SW480 (cell line): ENCODE data around the gene PDE4D.

Source experiments
- DNase-seq: peaks from one replicate; pipeline ENCODE4 v3.0.0-alpha.2; 2016; ENCODE audit warnings: low spot score

PDE4D gene

GRCh38 chr5:59358005-59358861, 535.3 kb downstream of the PDE4D start:
- DNase-seq, result no peak

- no peak for DNase-seq
Observed at GRCh38 chr5:59357381-59357977, 536.0 kb downstream of the PDE4D start.

GRCh38 chr5:59356813-59357380, 536.6 kb downstream of the PDE4D start:
- DNase-seq, result no peak

- no peak for DNase-seq
Observed at GRCh38 chr5:59354811-59355210, 538.7 kb downstream of the PDE4D start.

- DNase-seq, result peak; percentile 6
Observed at GRCh38 chr5:59354274-59354673, 539.3 kb downstream of the PDE4D start.

- no peak for DNase-seq
Observed at GRCh38 chr5:59351076-59351794, 542.3 kb downstream of the PDE4D start.

GRCh38 chr5:59348189-59348588, 545.3 kb downstream of the PDE4D start:
- peak; percentile 37 for DNase-seq

- DNase-seq, result no peak
Observed at GRCh38 chr5:59346982-59347381, 546.5 kb downstream of the PDE4D start.

- no peak for DNase-seq
Observed at GRCh38 chr5:59346514-59346913, 547.0 kb downstream of the PDE4D start.

- peak; percentile 79 for DNase-seq
Observed at GRCh38 chr5:59342181-59342580, 551.3 kb downstream of the PDE4D start.

GRCh38 chr5:59341760-59342159, 551.8 kb downstream of the PDE4D start:
- no peak for DNase-seq

GRCh38 chr5:59341155-59341554, 552.4 kb downstream of the PDE4D start:
- DNase-seq, result no peak

- no peak for DNase-seq
Observed at GRCh38 chr5:59340637-59341036, 552.9 kb downstream of the PDE4D start.

GRCh38 chr5:59337240-59337639, 556.3 kb downstream of the PDE4D start:
- DNase-seq, result no peak

GRCh38 chr5:59335544-59335943, 558.0 kb downstream of the PDE4D start:
- no peak for DNase-seq

GRCh38 chr5:59333416-59333815, 560.1 kb downstream of the PDE4D start:
- DNase-seq, result no peak

GRCh38 chr5:59332236-59332973, 561.1 kb downstream of the PDE4D start:
- no peak for DNase-seq

GRCh38 chr5:59330680-59331079, 562.8 kb downstream of the PDE4D start:
- DNase-seq, result no peak

GRCh38 chr5:59328709-59329296, 564.7 kb downstream of the PDE4D start:
- DNase-seq, result peak; percentile 9

- no peak for DNase-seq
Observed at GRCh38 chr5:59327191-59327980, 566.1 kb downstream of the PDE4D start.

GRCh38 chr5:59326596-59326995, 566.9 kb downstream of the PDE4D start:
- no peak for DNase-seq
